Measurements from ENCODE around the gene SGO2.

- TF ChIP-seq E2F5 (CRISPR knock-in tag; conservative IDR thresholded peaks at IDR 0.05) (no peak), POLR2A (IDR thresholded peaks at IDR 0.05; ENCODE audit: insufficient read depth in 1 of 2, low read depth in 2 of 2, low read length in 2 of 2) (no peak), EP300 (IDR thresholded peaks at IDR 0.05; ENCODE audit: low read depth in 2 of 2, low read length in 2 of 2) (no peak), EP300 (CRISPR knock-in tag; IDR thresholded peaks at IDR 0.05; ENCODE audit: borderline replicate concordance) (no peak)
These were observed 82.5 kb downstream of the SGO2 start for GRCh38 chr2:200608341-200609027.

All from HepG2 (cell line).